Raji (cell line): ENCODE measurements around the gene DAZAP2.

Source experiments
- POLR2A ChIP-seq: IDR thresholded peaks from 2 replicates; pipeline ENCODE4 v1.6.1; 2011; ENCODE audit warnings: low read depth, low read length, control low read depth; ENCODE audit not compliant: insufficient read depth

DAZAP2 gene

DNA sequence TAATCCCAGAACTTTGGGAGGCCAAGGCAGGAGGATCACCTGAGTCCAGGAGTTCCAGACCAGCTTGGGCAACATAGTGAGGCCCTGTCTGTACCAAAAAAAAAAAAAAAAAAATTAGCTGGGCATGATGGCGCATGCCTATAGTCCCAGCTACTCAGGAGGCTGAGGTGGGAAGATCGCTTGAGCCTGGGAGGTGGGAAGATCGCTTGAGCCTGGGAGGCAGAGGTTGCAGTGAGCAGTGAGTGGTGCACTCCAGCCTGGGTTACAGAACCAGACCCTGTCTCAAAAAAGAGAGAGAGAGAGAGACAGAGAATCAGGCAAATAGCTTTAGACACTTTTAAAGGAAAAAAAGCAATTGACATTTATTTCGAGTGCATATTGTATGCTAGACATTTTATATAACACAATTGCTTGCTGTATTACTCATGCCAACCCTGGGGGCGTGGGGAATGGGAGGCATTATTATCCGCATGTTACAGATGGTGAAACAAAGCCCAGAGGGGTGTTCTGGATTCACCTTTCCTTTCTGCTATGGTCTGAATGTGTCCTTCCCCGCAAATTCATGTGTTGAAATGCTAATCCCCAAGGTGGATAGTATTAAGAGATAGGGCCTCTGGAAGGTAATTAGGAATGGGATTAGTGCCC lies 30.5 kb upstream of the DAZAP2 start:
- TF ChIP-seq POLR2A, result no peak

DNA sequence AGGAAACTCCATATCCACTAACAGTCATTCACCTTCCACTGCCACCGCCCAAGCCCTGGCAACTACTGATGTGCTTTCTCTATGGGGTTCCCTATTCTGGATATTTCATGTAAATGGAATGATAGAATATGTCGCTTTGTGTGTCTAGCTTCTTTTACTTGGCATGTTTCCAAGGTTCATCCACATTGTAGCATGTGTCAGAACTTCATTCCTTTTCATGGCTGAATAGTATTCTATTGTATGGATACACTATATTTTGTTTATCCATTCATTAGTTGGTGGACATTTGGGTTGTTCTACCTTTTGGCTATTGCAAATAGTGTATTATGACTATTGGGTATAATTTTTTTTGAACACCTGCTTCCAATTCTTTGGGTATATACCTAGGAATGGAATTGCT lies 29.4 kb upstream of the DAZAP2 start:
- TF ChIP-seq POLR2A, result no peak

DNA sequence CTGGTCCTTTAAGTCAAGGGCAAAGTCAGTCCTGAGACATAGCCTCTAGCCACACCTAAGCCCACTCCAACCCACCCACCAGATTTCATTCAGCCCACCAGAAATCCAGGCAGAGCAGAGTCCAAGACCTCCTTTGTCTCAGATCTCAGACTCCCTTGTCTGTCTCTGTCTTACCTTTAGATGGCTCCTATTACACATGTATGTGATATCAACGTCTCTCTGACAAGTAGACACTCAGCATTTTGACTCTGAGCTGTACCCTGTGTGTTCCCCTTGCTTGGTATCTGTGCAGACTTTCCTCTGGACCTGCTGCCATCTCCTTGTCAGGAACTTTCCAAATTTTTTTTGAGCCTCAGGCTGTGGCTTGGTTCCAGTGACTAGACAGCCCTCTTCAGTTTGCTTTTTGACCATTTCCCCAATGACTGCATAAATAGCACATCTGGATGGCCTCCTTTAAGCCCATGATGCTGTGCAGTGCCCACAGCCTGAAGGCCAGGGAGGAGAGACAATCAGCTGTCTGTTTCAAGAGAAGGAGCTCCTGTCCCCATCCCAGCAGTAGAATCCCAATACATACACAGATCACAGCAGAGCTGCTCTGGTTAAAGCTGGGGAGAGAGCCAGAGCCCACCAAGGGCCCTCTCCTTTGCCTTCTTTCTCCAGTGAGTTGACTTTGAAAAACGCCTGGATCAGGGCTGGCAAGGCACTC lies 27.8 kb upstream of the DAZAP2 start:
- no peak for TF ChIP-seq POLR2A

- no peak for TF ChIP-seq POLR2A
Measured at GRCh38 chr12:51214895-51215294, 23.7 kb upstream of the DAZAP2 start.

DNA sequence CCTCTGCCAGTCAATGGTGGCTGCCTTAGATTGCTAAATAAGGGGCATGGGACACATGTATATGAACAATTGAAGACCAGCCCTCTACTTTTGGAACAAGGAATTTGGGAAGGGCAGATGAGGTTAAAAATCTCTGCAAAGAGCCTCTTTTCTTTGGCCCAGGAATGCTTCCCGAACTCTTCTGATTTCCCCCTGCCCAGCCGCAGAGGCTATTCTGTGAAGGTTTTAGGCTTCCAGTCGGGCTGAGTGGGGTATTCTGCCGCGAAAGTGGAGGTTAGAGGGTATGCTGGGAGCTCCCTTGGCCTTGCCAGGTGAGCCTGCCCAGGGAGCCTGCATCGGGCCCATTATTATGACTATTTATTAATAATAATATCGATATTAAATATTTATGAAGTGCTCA lies 22.0 kb upstream of the DAZAP2 start:
- TF ChIP-seq POLR2A, result no peak

GRCh38 chr12:51217133-51217967 lies 21.3 kb upstream of the DAZAP2 start:
- no peak for TF ChIP-seq POLR2A

- TF ChIP-seq POLR2A, result peak; percentile 69
Measured at GRCh38 chr12:51217968-51218606, 20.5 kb upstream of the DAZAP2 start, which contains the start of gene POU6F1. Gene POU6F1 (minus strand): TSS chr12:51218062. CDS start chr12:51206836, 11,226 bp downstream.

DNA sequence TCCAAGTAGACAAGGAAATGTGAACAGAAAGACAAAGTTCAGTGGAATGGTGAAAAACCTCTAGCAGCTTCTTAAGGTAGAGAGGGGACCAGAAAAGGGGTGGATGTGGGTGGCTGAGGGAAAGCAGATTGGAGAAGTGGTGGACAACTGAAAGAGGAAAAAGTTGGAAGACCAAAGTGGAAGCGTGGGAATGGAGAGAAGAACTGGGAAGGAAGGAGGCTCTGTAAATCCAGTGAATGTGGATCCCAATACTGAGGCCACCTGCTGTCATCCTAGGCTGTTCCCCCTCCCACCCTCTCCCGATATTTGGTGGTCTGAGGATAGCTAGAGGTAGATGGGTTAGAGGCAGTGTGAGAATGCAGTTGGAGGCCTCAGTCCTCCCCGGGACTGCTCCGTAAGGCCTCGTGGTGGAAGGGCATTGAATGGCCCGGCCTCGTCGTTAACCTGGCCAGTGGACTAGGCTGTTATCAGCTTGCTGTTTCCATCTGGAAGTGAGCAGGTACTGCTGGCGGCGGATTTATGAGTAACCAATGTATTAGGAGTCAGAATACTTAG lies 19.9 kb upstream of the DAZAP2 start:
- no peak for TF ChIP-seq POLR2A

GRCh38 chr12:51219322-51219721 lies 19.3 kb upstream of the DAZAP2 start:
- TF ChIP-seq POLR2A, result no peak

DNA sequence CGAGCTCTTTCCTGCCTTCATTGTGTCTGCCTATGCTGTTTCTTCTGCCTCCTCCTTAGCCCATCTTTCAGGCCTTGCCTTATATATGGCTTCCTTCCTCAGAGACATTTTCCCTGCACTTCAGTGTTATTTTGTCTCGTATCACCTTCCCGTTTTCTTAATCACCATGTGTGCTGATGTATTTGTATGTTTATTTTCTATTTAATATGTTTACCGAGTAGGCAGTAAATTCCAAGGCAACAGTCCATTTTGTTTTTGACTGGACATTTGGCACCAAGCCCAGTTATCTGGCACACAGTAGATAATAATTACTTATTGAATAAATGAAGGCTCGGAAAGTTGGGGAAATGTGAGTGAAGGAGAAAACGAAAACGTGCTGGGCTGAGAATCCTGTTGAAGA lies 16.2 kb upstream of the DAZAP2 start:
- TF ChIP-seq POLR2A, result no peak

DNA sequence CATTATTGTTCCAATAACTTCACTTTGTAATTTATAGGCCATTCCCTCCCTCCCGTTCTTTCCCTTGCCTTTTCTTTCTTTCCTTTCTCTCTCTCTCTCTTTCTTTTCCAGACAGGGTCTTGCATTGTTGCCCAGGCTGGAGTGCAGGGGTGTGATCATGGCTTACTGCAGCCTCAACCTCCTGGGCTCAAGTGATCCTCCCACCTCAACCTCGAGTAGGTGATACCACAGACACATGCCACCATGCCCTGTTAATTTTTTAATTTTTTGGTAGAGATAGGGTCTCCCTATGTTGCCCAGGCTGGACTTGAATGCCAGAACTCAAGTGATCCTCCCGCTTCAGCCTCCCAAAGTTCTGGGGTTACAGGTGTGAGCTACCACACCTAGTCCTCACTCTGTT lies 14.0 kb upstream of the DAZAP2 start:
- TF ChIP-seq POLR2A, result no peak

DNA sequence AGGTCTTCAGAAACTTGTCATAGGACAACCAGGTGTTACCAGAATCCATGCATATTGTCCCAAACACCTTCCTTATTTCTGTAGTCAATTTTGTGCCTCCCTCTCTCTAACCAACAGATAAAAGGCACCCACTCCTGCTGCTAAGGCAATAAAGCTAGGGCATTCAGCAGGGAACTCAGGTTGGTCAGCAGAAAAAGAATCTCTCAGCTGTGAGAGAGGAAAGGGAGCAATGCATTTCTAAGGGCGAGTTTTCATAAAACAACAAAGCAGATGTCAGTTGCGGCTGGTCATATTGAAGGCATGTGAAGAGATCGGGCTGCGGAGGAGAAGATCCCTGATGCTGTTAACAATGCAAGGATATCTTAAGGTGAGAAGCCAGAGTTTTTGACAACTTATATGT lies 13.4 kb upstream of the DAZAP2 start:
- no peak for TF ChIP-seq POLR2A

- TF ChIP-seq POLR2A, result no peak
Measured at GRCh38 chr12:51225771-51226170, 12.9 kb upstream of the DAZAP2 start.

- no peak for TF ChIP-seq POLR2A
Measured at GRCh38 chr12:51227962-51228361, 10.7 kb upstream of the DAZAP2 start.
